ENCODE measurements around the gene CDC37L1.
"Not testable (repeated sequence)": the region's sequence is repeated elsewhere in the genome, so short reads cannot be mapped to it uniquely, and the experiment has no call there.

The CDC37L1 gene

GRCh38 chr9:4750023-4750673, 70.8 kb downstream of the CDC37L1 start:
- TF ChIP-seq CTCF (IDR thresholded peaks at IDR 0.05; ENCODE audit: low read depth, low read length): peak; percentile 43; the same call in 1 of the 2 replicates
- H3K4me3 ChIP-seq (ENCODE audit: low read depth, low read length): no peak overlapping the region

DNA sequence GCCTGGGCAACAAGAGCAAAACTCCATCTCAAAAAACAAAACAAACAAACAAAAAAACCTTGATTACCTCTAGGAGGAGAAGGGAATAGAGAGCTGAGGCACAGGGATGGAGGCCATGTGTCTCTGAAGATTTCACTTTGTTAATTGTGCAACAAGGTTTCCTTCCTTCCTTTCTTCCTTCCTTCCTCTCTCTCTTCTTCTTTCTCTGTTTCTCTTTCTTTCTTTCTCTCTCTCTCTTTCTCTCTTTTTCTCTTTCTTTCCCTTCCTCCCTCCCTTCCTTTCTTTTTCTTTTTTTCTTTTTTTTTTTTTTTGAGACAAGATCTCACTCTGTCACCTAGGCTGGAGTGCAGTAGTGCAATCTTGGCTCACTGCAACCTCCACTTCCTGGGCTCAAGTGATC, 75.2 kb downstream of the CDC37L1 start:
- not testable (repeated sequence) for H3K4me3 ChIP-seq (ENCODE audit: low read depth, low read length)

- H3K4me3 ChIP-seq (ENCODE audit: low read depth, low read length): no peak overlapping the region
- TF ChIP-seq CTCF (IDR thresholded peaks at IDR 0.05; ENCODE audit: low read depth, low read length): no peak
These were observed 75.7 kb downstream of the CDC37L1 start for GRCh38 chr9:4755026-4755609.

DNA sequence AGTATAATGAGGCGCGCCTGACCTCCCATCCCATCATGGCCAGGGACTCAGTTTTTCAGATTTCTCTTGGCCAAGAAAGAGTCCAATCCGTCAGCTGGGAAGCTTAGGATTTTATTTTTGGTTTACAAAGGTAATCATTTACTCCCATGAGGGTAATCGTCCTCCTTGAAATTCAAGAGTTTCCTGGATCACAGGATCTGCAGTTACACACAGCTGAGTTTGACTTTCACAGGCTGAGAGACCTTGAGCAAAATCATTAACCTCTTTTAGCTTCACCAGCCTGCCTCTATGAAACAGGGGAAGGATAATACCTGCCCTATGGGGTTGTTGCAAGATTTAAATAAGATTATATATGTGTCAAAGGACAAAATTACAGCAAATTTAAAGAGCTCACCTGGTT, 77.1 kb downstream of the CDC37L1 start:
- no peak for TF ChIP-seq CTCF (IDR thresholded peaks at IDR 0.05; ENCODE audit: low read depth, low read length)

More for the DNA sequence above, 77.1 kb downstream of the CDC37L1 start:
- H3K4me3 ChIP-seq (ENCODE audit: low read depth, low read length): no peak overlapping the region

Measured in WI38 (cell line).